ENCODE measurements around the gene POU6F1.

POU6F1 gene

GRCh38 chr12:51208016-51208660, 9.7 kb downstream of the POU6F1 start:
- TF ChIP-seq ZBTB7A (IDR thresholded peaks at IDR 0.05; ENCODE audit: low read depth) (no peak), FOXM1 (IDR thresholded peaks at IDR 0.05; ENCODE audit: borderline replicate concordance, low read depth) (no peak), TAF1 (IDR thresholded peaks at IDR 0.05; ENCODE audit: low read depth) (no peak), CREB1 (IDR thresholded peaks at IDR 0.05; ENCODE audit: low read depth) (no peak)
- TF ChIP-seq, protein P1, sequence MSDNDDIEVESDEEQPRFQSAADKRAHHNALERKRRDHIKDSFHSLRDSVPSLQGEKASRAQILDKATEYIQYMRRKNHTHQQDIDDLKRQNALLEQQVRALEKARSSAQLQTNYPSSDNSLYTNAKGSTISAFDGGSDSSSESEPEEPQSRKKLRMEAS (IDR thresholded peaks at IDR 0.05), result no peak
- TF ChIP-seq, protein P2, sequence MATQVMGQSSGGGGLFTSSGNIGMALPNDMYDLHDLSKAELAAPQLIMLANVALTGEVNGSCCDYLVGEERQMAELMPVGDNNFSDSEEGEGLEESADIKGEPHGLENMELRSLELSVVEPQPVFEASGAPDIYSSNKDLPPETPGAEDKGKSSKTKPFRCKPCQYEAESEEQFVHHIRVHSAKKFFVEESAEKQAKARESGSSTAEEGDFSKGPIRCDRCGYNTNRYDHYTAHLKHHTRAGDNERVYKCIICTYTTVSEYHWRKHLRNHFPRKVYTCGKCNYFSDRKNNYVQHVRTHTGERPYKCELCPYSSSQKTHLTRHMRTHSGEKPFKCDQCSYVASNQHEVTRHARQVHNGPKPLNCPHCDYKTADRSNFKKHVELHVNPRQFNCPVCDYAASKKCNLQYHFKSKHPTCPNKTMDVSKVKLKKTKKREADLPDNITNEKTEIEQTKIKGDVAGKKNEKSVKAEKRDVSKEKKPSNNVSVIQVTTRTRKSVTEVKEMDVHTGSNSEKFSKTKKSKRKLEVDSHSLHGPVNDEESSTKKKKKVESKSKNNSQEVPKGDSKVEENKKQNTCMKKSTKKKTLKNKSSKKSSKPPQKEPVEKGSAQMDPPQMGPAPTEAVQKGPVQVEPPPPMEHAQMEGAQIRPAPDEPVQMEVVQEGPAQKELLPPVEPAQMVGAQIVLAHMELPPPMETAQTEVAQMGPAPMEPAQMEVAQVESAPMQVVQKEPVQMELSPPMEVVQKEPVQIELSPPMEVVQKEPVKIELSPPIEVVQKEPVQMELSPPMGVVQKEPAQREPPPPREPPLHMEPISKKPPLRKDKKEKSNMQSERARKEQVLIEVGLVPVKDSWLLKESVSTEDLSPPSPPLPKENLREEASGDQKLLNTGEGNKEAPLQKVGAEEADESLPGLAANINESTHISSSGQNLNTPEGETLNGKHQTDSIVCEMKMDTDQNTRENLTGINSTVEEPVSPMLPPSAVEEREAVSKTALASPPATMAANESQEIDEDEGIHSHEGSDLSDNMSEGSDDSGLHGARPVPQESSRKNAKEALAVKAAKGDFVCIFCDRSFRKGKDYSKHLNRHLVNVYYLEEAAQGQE (IDR thresholded peaks at IDR 0.05; ENCODE audit: low read depth), result no peak

DNA sequence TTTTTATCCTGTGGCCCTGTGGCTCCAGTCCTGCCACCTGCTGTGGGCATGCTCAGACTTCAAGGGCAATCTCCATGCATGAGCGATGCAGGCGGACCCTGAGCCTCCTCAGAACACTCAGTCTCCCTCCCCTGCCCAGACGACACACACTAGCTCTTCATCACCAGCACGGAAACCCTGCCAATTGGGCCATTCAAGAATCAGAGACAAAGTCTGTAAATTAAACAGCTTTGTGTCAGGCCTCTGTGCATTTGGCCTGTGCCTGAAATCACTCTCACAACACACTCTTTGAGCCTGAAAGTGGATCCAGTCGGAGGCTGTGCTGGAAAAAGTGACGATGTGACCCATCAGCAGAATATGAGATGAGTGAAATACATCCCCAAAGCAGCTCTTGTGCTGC, 12.5 kb downstream of the POU6F1 start:
- no peak for TF ChIP-seq TCF12 (IDR thresholded peaks at IDR 0.05; ENCODE audit: low read depth)
- TF ChIP-seq EP300 (IDR thresholded peaks at IDR 0.05; ENCODE audit: borderline replicate concordance), result no peak
- TF ChIP-seq YY1 (IDR thresholded peaks at IDR 0.05; ENCODE audit: low read depth), result no peak
- TF ChIP-seq TAF1 (IDR thresholded peaks at IDR 0.05; ENCODE audit: low read depth), result no peak

- TF ChIP-seq, protein P3, sequence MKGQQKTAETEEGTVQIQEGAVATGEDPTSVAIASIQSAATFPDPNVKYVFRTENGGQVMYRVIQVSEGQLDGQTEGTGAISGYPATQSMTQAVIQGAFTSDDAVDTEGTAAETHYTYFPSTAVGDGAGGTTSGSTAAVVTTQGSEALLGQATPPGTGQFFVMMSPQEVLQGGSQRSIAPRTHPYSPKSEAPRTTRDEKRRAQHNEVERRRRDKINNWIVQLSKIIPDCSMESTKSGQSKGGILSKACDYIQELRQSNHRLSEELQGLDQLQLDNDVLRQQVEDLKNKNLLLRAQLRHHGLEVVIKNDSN (IDR thresholded peaks at IDR 0.05), result no peak
- no peak for TF ChIP-seq CREB1 (IDR thresholded peaks at IDR 0.05; ENCODE audit: low read depth)
- TF ChIP-seq TAF1 (IDR thresholded peaks at IDR 0.05; ENCODE audit: low read depth), result no peak
- no peak for TF ChIP-seq EGR1 (IDR thresholded peaks at IDR 0.05)
- no peak for TF ChIP-seq NFIC (IDR thresholded peaks at IDR 0.05)
- TF ChIP-seq TEAD4 (IDR thresholded peaks at IDR 0.05), result no peak
- no peak for TF ChIP-seq FOXM1 (IDR thresholded peaks at IDR 0.05; ENCODE audit: borderline replicate concordance, low read depth)
- no peak for TF ChIP-seq CEBPB (IDR thresholded peaks at IDR 0.05)
- no peak for TF ChIP-seq ZBTB7A (IDR thresholded peaks at IDR 0.05; ENCODE audit: low read depth)
- TF ChIP-seq, protein P2 (IDR thresholded peaks at IDR 0.05; ENCODE audit: low read depth), result no peak
- no peak for TF ChIP-seq TCF12 (IDR thresholded peaks at IDR 0.05; ENCODE audit: low read depth)
- no peak for TF ChIP-seq YY1 (IDR thresholded peaks at IDR 0.05; ENCODE audit: low read depth)
- no peak for TF ChIP-seq RAD21 (IDR thresholded peaks at IDR 0.05; ENCODE audit: low read depth)
- no peak for TF ChIP-seq EP300 (IDR thresholded peaks at IDR 0.05; ENCODE audit: borderline replicate concordance)
- TF ChIP-seq, protein P1 (IDR thresholded peaks at IDR 0.05), result no peak
These were observed 15.1 kb downstream of the POU6F1 start for GRCh38 chr12:51202718-51203117.

GRCh38 chr12:51200806-51201205, 17.1 kb downstream of the POU6F1 start:
- TF ChIP-seq YY1 (IDR thresholded peaks at IDR 0.05; ENCODE audit: low read depth) (no peak), EGR1 (IDR thresholded peaks at IDR 0.05) (no peak), FOXM1 (IDR thresholded peaks at IDR 0.05; ENCODE audit: borderline replicate concordance, low read depth) (no peak), NFIC (IDR thresholded peaks at IDR 0.05) (no peak), EP300 (IDR thresholded peaks at IDR 0.05; ENCODE audit: borderline replicate concordance) (no peak), RAD21 (IDR thresholded peaks at IDR 0.05; ENCODE audit: low read depth) (no peak), TEAD4 (IDR thresholded peaks at IDR 0.05) (no peak), TCF12 (IDR thresholded peaks at IDR 0.05; ENCODE audit: low read depth) (no peak), ZBTB7A (IDR thresholded peaks at IDR 0.05; ENCODE audit: low read depth) (no peak)
- TF ChIP-seq, protein P3 (IDR thresholded peaks at IDR 0.05), result no peak

- TF ChIP-seq TAF1 (IDR thresholded peaks at IDR 0.05; ENCODE audit: low read depth) (no peak), NFIC (IDR thresholded peaks at IDR 0.05) (no peak), TCF12 (IDR thresholded peaks at IDR 0.05; ENCODE audit: low read depth) (no peak), ZBTB7A (IDR thresholded peaks at IDR 0.05; ENCODE audit: low read depth) (no peak), FOXM1 (IDR thresholded peaks at IDR 0.05; ENCODE audit: borderline replicate concordance, low read depth) (no peak), CREB1 (IDR thresholded peaks at IDR 0.05; ENCODE audit: low read depth) (no peak), TEAD4 (IDR thresholded peaks at IDR 0.05) (no peak), EP300 (IDR thresholded peaks at IDR 0.05; ENCODE audit: borderline replicate concordance) (no peak), CEBPB (IDR thresholded peaks at IDR 0.05) (no peak), EGR1 (IDR thresholded peaks at IDR 0.05) (no peak), YY1 (IDR thresholded peaks at IDR 0.05; ENCODE audit: low read depth) (no peak)
- TF ChIP-seq, protein P2 (IDR thresholded peaks at IDR 0.05; ENCODE audit: low read depth), result no peak
- TF ChIP-seq, protein P1 (IDR thresholded peaks at IDR 0.05), result no peak
- TF ChIP-seq, protein P3 (IDR thresholded peaks at IDR 0.05), result no peak
These were observed 17.7 kb downstream of the POU6F1 start for GRCh38 chr12:51200156-51200555.

Measured in Ishikawa (cell line).